ENCODE data around the gene SYNJ2.

The SYNJ2 gene

DNA sequence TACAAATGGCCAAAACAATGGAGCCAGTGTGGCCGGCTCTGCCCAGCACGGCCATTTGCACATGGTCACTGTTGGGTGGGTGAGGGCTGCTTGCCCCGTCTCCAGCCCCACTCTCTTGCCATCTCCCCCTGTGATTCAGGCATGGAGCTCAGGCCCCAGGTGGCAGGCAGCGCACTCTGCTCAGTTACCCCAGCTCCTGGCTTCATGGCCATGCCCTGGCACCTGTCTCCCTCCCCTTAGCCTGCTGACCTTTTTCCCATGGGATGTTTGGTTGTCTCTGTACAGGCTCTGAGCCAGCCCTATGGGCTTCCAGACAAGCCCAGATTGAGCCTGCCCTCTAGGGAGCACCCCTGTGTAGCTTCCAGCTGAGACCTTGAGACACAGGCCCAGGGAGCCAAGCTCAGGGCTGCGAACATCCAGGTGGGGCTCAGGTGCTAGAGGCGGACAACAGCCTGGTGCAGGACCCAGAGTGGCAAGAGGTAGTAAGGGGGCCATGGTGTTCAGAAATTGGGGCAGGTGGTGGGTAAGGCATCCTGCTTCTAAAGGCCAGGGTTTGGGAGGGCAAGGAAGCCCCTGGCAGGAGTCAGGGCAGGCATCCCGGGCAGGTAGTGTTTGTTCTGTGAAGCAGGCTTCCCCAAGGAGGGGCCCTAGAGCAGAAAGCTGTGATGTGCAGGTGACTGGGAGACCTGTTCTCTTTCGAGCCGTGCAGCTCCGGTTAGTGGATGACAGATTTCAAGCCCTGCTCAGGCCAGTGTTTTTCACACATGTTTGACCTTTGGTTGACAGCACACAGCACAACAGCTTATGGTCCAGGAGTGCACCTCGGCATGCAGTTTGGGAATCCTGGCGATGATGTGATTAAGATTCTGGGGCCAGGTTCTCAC lies 17.7 kb downstream of the SYNJ2 start:
- DNase-seq, result no peak

- DNase-seq, result no peak
These were observed 19.1 kb downstream of the SYNJ2 start for GRCh38 chr6:158000530-158001307.

DNA sequence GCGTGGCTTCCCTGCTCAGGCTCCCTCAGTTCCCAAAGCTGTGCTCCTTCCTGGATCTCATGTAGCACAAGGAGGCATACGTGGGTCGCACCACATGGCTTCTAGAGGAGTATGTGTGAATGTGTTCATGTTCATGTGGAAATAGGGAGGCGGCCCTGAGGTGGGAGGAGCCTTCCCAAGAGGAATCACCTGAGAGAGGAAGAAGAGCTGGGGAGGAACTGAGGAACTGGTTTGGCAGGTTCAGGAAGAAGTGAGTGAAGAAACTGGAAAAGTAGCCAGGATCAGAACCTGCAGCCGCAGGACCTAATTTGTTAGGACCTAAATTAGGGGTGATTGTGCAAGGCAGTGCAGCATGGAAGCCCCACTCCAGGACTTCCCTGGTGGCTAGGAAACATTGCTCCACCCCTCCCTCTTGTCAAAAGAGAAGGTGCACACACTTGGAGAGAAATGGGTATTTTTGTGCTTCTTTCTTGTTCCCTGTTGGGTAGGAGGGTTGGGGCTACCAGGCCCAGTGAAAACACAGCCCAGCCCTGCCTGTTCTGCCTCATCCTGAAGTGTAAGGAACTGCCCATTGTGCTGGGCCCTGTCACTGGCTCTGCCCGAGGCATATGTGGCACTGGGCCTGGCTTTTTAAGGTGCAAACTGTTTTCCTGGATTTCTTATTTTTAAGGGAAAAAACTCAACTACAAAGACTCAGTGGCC lies 20.7 kb downstream of the SYNJ2 start:
- no peak for DNase-seq

- no peak for DNase-seq
These were observed 21.5 kb downstream of the SYNJ2 start for GRCh38 chr6:158002951-158003853.

GRCh38 chr6:158003910-158004700 lies 22.4 kb downstream of the SYNJ2 start:
- no peak for DNase-seq

GRCh38 chr6:158004701-158005095 lies 23.0 kb downstream of the SYNJ2 start:
- no peak for DNase-seq

DNA sequence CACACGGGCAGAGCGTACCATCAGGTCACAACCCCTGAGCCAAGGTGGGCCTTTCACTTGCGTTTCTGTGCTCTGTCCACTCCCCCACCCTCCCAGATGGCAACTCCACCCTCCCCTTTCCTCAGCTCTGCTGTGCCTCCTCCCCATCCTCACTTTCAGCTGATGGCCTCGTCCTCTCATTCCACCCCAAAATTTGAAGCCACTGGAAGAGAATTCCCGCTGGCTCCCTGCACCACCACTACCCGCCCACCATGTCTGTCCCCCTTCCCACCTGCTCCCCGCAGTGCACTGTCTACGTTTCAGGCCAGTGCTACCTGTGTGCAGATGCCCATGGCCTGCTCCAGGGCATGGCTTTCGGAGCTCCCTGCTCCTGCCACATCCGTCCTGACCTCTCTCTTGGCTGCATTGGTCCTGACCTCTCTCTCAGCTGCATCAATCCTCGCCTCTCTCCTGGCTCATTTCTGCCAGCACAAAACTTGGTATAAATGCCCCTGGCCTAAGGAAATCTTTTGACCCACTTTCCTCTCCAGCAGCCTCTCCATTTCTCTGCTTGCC lies 24.0 kb downstream of the SYNJ2 start:
- DNase-seq, result no peak

DNA sequence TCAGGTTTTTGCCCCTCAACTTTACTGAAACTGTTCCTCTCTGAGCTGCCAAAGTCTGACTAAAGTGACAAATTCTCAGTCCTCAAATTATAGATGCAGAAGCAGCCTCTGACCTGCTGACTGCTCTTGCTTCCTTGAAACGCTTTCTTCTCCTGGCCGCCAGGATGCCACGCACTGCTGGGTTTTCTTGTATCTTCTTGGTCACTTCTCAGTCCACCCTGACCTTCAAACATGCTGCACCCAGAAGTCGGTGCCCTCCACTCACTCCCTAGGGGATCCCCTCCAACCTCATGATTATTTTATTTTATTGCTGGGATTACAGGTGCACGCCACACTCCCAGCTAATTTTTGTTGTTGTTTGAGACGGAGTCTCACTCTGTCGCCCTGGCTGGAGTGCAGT lies 24.7 kb downstream of the SYNJ2 start:
- DNase-seq, result no peak

DNA sequence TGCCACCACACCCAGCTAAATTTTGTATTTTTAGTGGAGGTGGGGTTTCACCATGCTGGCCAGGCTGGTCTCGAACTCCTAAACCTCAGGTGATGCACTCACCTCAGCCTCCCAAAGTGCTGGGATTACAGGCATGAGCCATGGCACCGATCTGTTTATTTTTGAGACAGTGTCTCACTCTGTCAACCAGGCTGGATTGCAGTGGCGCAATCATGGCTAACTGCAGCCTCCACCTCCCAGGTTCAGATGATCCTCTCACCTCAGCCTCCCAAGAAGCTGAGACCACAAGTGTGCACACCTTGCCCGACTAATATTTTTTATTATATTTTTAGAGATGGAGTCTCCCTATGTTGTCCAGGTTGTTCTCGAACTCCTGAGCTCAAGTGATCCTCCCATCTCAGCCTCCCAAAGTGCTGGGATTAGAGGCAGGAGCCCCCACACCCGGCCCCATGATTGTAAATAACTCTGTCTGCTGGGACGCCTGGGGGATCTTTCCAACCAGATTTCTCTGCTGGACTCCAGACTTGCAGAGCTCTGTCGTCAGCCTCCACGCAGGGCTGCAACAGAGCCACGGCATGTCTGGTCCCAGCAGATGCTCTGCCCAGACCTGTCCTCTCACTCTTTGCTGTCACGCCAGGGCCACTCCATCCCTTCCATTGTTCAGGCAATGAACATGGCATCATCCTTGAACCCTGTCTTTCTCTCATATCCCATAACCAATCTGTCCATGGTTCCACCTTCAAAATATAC lies 25.3 kb downstream of the SYNJ2 start:
- no peak for DNase-seq

DNA sequence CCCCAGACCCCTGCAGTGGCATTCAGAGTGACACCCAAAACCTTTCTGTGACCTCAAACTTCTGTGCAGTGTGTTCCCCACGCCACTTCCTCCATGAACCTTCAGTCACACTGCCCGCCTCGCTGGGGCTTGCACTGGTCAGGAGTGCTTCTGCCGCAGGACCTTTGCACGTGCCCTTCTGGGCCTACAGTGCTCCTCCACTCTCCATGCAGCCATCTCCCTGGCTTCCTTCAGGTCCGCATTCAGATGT lies 27.1 kb downstream of the SYNJ2 start:
- no peak for DNase-seq

GRCh38 chr6:158009114-158009891 lies 27.6 kb downstream of the SYNJ2 start:
- DNase-seq, result peak; percentile 85

- no peak for DNase-seq
These were observed 28.4 kb downstream of the SYNJ2 start for GRCh38 chr6:158009935-158010585.

GRCh38 chr6:158010591-158011477 lies 29.2 kb downstream of the SYNJ2 start:
- no peak for DNase-seq

- DNase-seq, result peak; percentile 35
These were observed 29.8 kb downstream of the SYNJ2 start for GRCh38 chr6:158011478-158011920.

- no peak for DNase-seq
These were observed 30.4 kb downstream of the SYNJ2 start for GRCh38 chr6:158011980-158012566.

DNA sequence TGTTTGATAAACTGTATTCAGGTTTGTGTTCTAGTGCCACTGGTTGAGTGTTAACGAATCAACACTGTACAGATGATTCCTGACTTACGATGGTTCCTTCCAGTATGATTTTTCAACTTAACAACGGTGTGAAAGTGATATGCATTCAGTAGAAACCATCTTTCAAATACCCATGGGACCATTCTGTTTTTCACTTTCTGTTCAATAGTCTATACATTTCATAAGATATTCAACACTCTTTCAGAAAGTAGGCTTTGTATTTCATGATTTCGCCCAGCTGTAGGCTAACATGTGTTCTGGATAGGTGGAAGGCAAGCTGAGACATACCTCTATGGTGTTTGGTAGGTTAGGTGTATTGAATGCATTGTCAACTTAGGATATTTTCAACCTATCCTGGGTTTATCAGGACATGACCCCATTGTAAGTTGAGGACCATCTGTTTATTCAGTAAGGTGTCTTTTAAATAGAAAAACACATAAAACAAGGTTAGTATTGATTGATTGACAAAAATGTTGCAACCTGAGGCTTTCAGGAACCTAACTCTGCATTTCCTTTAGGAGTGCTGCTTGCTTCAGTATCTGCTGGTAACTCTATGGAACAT lies 32.3 kb downstream of the SYNJ2 start:
- no peak for DNase-seq

DNA sequence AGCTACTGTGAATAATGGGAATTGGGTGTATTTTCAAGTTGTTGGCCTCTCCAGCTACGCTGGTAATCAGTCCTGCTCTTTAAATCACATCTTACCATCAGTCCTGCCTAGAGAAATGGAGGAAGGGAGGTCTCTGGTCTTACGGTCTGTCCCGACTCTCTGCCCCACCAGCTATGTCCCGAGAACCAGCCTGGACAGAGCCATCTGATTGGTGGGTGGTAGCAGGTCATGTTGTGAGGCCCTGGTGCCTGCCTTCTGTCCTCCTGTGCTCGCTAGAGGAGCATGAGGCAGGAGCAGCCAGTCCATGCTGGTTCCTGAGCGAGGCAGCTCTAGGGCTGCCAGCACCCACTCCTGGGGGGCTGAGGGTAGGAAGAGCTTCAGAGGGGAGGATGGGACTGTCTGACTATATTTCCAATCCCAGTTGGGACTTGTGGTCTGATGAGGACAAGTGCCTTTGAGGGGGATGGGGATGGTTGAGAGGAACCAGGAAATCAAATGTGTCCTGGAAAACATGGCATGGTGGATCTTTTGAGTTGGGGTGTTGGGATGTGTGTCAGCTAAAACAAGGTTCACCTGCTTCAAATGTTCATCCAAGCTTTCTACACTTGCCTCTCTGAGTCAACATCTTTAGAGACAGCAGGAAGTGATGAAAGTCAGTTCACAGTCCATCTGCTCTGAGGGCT lies 33.0 kb downstream of the SYNJ2 start:
- peak; percentile 54 for DNase-seq
